ENCODE results near the gene SMCO4.

GRCh38 chr11:93591247-93591898 is 48.2 kb upstream of the SMCO4 start:
- no peak for TF ChIP-seq TAF1 (IDR thresholded peaks at IDR 0.05; ENCODE audit: borderline replicate concordance, low read depth, low read length)
- TF ChIP-seq POLR2A (IDR thresholded peaks at IDR 0.05; ENCODE audit: low read depth, low read length) = no peak
